GM12874 (cell line): Measurements from ENCODE around the gene PDK2.

Experiments
- TF ChIP-seq, protein P1 (sequence below): IDR thresholded peaks from 2 replicates; pipeline ENCODE4 v1.5.1; 2011; ENCODE audit warnings: low read depth, mild to moderate bottlenecking, control low read depth, low read length, moderate library complexity; ENCODE audit not compliant: insufficient read depth

PDK2 gene

DNA sequence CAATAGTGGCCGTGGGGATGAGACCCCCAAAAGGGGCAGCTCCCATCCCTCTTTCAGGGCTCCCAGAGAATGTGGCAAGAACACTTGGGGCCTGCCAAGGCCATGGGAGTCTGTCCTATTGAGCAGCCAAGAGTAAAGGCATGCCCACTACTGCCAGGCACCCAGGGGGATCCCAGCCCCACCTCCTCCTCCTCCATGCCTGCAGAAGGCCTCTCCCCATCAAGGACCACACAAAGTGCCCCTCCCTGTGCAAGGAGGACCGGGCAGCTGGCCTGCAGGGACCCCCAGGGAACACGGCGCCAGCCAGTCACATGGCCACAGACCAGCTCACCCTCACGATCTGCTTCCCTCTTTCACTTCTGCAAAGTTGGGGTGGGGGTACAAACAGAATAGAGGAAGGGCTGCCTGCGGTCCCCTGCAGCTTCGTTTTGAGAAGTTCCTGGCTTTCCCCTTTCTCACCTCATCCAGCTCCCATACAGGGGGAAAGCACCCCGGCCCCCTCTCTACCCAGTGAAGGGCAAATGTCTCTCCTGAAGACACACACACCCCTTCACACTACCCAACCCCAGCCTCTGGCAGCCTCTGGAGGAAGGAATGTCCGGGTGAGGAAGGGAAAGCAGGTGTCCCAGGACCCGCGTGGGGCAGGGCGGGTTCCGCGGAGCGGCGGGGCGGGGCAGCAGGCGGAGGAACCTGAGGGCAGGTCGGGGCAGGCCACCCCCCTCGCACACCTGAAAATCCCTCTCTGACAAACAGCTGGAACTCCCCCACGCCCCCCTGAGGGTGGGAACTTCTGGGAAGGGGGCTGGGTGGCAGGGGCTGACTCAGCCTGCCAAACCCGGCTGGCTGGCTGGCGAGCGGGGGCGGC is 53.3 kb downstream of the PDK2 start:
- TF ChIP-seq, protein P1, sequence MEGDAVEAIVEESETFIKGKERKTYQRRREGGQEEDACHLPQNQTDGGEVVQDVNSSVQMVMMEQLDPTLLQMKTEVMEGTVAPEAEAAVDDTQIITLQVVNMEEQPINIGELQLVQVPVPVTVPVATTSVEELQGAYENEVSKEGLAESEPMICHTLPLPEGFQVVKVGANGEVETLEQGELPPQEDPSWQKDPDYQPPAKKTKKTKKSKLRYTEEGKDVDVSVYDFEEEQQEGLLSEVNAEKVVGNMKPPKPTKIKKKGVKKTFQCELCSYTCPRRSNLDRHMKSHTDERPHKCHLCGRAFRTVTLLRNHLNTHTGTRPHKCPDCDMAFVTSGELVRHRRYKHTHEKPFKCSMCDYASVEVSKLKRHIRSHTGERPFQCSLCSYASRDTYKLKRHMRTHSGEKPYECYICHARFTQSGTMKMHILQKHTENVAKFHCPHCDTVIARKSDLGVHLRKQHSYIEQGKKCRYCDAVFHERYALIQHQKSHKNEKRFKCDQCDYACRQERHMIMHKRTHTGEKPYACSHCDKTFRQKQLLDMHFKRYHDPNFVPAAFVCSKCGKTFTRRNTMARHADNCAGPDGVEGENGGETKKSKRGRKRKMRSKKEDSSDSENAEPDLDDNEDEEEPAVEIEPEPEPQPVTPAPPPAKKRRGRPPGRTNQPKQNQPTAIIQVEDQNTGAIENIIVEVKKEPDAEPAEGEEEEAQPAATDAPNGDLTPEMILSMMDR: no peak

DNA sequence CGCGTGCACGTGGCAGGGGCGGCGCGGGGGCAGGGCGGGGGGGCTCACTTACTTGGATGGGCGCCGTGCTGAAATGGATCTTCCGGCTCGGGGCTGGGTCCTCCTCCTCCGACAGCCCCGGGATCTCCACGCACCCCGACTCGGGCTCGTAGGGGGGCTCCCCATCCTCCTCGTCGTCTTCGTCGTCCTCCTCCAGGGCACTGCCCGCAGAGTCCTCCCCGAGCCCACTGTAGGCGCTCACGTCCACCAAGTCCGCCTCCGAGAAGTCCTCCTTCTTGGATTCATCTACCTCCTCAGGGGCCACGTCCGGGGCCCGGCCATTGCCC is 53.9 kb downstream of the PDK2 start:
- TF ChIP-seq, protein P1: no peak

DNA sequence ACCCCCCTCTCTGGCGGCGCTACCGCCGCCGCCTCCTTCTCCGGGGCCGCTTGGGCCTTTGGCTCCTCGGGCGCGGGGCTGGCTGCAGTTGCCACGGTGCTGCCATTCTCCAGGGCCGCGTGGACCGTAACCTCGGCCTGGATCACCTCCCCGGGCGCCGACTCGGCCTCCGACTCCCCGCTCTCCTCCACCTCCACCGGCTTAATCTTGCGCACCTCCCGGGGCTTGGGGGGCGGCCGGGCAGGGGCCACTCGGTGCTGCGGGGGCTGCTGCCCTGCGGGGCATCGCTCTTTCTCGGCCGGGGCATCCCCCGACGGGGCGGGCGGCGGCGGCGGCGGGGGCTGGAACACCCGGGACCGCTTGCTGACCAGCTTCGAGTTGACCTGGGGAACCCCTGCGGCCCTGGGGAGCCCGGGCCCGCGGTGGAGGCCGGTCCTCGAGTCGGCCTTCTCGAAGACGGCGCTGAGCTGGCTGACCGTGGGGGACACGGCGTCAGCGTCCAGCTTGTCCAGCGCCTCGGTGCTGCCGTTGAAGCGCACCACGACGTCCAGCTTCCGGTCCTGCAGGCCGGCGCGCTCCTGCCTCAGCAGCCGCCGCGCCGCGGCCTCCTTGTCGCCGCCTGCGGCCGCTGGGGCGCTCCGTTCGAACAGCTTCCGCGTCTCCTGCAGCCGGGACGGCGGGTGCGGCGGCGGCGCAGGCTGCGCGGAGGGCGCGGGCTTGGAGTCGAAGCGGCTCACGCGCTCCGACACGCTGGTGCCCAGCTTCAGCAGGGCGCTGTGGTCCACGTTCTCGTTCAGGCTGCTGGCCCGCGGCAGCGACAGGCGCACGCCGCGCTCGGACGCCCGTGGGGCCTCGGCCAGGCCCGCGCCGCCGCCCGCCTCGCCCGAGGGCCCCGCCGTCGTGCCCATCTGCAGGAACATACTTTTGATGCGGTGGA is 54.5 kb downstream of the PDK2 start:
- TF ChIP-seq, protein P1: 0 out of 2 replicates have a peak, but pooled peaks have one; percentile 22

DNA sequence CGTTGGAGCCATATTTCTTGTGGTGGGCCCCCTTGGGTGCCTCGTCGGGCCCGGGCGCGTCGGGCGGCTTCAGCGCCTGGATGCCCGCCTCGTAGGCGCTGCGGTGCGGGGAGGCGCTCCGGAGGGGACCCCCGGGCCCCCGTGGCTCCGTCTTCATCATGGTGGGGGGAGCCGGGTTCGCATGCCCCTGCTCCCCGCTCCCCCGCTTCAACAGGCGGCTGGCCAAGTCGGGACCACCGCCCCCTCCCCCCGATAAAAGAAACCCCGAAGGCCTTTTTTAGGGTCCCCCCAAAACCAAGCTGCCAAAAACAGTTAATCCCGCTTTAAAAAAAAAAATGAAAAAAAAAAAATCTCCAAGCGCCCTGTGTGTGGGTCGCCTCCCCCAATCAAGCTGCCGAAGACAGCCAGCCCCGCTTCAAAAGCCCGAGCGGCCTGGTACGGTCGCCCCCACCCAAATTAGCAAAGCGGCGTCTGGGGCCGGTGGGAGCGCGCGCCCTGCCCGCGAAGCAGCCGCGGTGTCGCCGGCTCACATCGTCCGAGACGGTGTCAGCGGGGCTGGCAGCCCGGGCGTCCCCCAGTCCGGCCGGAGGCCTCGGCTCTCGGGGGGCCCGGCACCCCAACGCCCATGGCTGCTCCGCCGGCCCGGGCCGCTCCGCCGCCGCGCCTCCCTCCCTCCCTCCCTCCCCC is 55.3 kb downstream of the PDK2 start, which contains the start of gene PPP1R9B:
TSS of gene PPP1R9B (minus strand) at position 324 of the 687 bp plus-strand sequence. CDS start at position 160, 164 bp downstream.
- TF ChIP-seq, protein P1: no peak

DNA sequence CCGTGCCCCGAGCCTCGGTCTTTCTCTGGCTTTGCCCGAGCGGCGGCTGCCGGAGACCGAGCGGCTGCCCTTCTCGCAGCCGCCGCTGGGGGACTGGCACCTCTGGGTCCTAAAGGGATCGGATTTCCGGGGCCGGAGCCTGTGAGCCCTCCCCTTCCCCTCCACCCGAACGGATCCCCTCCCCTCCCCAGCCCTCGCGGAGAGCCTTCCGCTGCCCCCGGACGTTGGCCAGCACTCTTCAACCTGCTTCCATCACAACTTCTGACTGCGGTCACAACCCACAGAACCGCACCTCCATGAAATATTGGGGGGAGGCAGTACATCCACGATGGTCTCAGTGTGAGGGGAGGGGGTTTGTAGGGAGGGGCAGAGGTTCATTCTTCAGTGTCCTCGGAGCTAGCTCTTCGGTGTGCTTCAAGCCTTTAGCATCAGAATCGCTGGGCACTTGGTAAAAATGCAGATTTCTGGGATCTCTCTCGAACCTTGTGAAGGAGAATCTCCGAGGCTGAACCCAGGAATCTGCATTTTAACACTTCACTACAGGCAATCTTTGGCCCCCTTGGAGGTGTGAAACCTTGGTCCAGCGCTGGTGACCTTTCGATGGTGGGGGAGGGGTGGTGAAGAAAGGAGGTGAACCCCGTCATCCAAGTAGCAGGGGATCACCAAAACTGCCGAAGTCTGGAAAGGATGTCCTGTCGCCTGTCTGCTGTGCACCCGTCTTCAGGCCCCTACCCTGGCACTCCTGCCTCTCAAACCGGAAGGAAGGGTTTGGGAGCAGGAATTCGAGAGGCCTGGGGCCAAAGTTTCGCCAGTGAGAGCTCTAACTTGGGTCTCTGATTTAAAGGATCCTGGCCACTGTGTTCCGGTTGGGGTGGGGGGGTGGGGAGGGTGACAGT is 56.1 kb downstream of the PDK2 start:
- TF ChIP-seq, protein P1: peak; percentile 81

DNA sequence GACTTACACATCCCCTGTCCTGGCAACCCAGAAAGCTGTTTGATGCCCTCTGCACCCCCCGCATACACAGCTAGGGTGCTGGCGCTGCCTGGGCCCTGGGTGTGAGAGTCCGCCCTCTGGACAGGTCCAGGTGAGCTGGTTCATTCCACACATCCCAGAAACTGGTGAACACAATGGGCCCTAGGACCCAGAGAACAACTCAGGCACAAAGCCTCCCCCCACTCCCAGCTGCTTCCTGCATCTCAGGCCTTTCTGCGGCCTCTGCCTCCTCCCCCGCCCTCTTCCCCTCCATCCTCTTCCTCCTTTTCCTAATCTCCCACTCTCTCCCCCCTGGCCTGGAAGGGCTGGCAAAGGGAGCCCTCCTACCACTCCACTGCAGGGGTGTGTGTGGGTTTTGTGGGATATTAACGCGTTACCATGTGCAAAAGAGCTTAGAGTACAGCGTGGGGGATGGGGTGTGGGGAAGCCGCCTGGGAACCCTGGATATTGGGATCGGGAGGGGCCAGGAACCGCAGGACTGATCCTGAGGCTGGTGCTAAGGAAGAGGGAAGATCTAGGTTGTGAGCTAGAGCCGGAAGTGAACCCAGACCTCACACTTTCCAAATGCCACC is 56.9 kb downstream of the PDK2 start:
- TF ChIP-seq, protein P1: no peak
